GM21526 (cell line): ENCODE results near the gene SCGB1D1.

Source experiments
- ATAC-seq: cut with Tn5 transposase; IDR thresholded peaks from one replicate; pipeline ENCODE4 v1.9.1; 2021; ENCODE audit warnings: moderate library complexity; ENCODE audit not compliant: unreplicated experiment, low FRiP score

SCGB1D1 gene

DNA sequence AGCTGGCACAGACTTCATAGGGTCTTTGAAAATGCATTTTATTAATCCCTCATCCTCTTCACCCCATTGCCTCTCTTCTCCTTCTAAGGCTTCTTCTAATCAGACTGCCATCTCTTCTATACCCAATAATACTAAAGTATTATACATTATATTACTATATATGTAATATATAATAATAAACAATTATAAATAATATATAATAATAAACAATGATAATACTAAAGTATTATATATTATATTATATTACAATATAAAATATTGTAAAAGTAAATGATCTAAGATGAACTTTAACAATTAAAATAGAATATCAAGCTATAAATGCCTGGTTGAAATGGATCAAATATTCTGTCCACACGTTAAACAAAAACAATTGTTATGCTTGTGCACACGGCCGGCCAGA, 31.5 kb downstream of the SCGB1D1 start:
- ATAC-seq, result no peak

- no peak for ATAC-seq
Measured at GRCh38 chr11:62223095-62223494, 33.1 kb downstream of the SCGB1D1 start.

DNA sequence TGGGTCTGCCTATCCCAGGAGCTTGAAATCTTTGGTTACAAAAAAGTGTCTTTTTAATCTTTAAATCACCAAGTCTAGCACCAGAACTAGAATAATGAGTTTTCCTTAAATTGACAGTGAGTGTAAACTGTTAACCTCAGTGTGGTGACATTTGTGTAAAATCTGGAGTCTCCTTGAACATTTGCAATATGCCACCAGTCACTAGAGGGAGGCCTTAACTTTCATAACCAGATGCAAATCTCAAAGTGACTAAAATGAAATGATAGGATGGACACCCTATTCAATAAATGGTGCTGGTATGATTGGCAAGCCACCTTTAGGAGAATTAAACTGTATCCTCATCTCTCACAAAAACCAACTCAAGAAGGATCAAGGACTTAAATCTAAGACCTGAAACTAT, 43.7 kb downstream of the SCGB1D1 start:
- no peak for ATAC-seq

DNA sequence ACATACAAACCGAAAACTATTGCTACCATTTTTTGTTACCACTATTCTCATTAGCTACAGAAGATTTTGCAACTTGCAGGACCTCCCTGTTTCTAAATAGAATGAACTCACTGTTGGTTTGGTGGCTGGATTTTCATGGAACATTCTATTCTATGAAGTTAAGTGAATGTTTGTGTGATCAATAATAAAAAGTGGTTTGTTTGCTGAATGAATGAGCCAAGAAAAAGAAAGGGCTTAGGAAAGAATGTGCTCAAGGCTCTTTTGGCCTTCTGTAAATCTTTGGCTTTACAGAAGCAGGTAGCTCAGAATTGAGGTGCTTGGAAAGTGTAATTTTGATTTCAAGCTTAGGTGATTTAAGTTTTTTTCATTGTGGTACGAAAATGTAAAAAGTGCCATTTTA, 46.2 kb downstream of the SCGB1D1 start:
- no peak for ATAC-seq

DNA sequence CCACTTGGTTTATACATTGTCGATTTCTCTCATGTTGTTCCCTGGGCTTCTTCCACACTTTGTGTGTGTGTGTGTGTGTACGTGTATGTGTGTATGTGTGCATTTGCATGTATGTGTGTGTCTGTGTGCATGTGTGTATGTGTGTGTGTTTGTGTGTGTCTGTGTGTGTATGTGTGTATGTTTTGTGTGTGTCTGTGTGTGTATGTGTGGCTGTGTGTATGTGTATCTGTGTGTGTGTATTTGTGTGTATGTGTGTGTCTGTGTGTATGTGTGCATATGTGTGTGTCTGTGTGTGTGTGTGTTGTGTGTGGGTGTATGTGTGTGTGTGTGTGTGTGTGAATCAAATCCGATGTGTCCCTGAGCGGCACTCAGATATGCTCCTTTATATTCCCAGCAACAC, 47.5 kb downstream of the SCGB1D1 start:
- ATAC-seq, result no peak

DNA sequence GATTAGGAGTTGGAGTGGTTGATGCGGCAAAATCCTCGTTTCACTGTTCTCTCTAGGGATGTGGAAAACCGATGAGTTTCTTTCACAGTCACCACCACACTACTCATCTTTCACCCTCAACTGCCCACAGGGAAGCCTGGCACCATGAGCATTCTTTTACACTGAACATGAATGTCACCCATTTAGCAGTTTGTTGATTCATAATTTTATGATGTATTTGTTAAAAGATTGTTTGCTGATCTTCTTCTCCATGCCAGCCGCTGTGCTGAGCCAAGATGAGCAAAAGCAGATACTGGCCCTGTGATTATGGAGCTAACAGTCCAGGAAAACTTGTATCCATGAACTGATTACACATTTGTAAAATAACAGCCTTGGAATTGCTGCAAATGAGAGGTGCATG, 48.1 kb downstream of the SCGB1D1 start:
- no peak for ATAC-seq

GRCh38 chr11:62241095-62241494, 51.1 kb downstream of the SCGB1D1 start:
- ATAC-seq, result no peak

DNA sequence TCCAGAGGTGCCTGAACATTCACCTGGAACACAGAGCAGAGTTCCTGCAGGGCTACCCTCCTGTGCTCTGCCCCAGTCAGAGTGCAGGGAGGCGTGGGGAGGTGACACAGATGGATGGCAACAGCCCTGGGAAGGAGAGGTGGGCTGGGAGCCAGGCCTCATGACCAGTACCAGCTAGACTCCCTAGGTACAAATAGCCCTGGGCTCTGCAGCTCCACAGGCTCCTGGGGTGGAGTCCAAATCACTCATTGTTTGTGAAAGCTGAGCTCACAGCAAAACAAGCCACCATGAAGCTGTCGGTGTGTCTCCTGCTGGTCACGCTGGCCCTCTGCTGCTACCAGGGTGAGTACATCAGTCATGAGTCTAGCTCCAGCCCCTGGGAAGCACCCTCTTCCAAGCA, 52.0 kb downstream of the SCGB1D1 start, which contains the start of gene SCGB1D2:
Gene SCGB1D2 (plus strand): TSS at position 219 of the 400 bp plus-strand sequence. CDS start 69 bp downstream, at position 288.
- ATAC-seq, result no peak
